Activated CD8-positive, alpha-beta memory T cell treated with anti-CD3 and anti-CD28 coated beads, Interleukin-2, amount 50 U/mL, for 4 hours (primary cell): ENCODE results near the gene TMEM184B.

Source experiments
- DNase-seq: peaks from one replicate; pipeline ENCODE4 v3.0.0-alpha.2; 2020

The TMEM184B gene

DNA sequence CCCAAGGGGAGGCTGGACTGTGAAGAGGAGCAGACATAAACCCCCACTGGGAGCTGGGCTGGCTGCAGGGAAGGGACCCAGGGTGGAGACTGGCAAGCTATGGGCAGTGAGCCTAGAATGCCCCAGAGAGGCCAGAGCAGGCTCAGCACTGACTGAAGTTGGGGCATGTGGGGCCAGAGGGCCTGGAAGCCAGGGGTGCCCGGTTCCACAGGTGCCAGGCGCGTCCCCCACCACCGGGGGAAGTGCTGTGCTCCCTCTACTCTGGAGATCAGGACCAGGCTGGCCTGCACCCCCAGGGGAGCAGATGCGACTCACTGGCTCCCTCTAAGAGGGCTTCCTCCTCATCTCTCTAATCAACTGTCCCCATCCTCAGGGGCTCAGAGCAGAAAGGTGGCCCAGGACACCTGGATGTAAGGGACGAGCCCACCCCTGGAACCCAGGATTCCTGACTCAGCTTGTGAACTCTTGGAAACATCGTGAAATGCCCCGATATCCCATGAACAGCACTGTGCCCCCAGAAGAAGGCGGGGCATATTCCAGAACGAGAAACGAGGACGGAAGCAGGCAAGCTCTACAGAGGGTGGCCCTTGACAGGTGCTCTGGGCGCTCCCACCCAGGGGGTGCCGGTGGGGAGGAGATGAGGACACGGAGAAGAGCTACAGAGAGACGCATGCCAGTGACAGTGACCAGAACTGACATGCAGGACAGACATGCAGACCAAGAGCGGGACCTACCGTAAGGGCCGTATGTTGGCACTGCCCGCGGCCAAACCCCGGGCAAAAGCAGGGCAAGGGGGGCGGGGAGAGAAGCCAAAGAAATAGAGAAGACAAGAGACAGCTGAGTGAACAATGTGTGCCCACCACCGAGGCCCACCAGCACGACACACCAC is 50.7 kb downstream of the TMEM184B start:
- DNase-seq, result no peak

DNA sequence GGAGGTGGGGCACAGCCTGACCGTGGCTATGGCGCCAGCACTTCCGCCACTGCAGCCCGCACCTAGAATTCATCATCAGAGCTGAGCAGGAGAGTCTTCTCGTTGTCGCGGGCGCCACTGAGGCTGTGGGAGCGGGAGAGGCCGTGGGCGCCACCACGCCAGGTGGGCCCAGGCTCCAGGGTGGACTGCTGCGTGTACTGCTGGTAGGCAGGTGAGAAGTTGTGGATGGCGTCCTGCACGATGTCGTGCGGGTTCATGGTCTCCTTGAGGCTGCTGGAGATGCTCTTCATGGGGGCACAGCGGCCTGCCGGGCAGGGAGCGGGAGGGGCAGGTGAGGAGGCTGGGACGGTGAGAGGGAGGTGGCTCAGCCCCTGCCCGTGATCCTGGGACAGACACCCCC is 51.4 kb downstream of the TMEM184B start:
- DNase-seq, result no peak

DNA sequence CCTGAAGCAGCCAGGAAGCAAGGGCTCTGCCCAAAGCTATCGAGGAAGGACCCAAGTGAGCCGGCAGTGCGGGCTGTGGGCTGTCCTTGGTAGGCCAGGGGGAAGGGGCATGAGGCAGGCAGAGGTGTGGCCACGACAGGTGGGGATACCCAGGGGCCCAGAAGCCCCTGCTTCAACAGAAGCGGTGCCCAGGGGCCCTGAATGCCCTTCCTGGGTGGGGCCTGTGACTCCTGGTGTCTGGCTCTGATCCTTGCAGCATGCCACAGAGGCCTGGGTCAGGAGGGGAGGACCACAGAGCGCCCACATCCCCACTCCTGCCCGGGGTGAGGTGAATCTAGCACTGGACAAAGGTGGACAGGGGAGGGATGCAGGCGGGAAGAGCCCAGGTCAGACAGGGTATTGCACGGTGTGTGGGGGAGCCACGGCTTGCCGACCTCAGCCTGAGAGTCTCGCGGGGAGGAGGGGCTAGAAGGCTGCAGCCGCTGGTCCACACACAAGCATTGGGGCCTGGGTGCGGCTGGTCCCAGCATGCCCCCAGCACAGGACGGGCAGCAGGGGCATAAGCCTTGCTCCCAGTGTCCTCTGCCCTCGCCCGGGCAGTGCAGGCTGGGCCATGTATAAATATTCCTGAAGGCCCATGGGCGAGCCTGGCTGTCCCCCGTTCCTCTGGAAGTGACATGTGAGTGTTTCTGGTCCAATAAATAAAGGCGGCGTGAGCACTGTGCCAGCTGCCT is 52.0 kb downstream of the TMEM184B start:
- no peak for DNase-seq

DNA sequence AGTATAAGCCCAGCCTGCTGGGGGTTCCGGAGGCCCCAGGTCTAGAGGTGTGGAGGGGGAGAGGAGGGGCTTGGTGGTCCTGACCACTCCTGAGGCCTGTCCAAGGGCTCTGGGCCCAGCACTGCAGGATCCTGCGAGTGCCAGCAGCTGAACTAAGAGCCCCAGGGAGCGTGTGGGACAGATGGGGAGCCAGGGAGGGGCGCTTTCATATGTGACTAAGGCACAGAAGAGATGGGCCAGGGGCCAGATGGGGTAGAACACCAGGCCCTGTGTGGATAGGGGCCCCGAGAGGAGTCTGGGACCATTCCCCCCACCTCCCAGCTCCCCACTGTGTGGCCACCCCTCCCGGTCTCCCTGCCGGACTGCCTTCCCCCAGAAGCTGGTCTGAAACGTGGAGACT is 52.6 kb downstream of the TMEM184B start:
- no peak for DNase-seq

DNA sequence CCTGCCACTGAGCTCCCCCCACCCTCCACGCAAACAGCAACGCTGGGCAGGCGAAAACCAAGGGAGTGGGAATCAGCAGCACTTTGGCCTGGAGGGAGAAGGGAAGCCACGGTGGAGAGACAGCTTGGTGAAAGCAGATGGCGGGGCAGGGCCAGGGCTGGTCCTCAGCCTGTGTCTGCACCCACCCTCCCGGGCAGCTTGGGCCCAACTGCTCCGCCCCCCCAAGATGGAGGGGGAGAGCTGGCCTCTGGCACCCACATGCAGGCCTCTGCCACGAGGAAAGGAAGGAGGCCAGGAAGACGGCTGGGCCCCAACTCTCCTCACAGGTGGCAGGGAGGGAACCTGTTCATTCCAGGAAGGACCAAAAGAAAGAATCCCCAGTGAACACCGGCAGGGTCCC is 53.2 kb downstream of the TMEM184B start:
- no peak for DNase-seq

DNA sequence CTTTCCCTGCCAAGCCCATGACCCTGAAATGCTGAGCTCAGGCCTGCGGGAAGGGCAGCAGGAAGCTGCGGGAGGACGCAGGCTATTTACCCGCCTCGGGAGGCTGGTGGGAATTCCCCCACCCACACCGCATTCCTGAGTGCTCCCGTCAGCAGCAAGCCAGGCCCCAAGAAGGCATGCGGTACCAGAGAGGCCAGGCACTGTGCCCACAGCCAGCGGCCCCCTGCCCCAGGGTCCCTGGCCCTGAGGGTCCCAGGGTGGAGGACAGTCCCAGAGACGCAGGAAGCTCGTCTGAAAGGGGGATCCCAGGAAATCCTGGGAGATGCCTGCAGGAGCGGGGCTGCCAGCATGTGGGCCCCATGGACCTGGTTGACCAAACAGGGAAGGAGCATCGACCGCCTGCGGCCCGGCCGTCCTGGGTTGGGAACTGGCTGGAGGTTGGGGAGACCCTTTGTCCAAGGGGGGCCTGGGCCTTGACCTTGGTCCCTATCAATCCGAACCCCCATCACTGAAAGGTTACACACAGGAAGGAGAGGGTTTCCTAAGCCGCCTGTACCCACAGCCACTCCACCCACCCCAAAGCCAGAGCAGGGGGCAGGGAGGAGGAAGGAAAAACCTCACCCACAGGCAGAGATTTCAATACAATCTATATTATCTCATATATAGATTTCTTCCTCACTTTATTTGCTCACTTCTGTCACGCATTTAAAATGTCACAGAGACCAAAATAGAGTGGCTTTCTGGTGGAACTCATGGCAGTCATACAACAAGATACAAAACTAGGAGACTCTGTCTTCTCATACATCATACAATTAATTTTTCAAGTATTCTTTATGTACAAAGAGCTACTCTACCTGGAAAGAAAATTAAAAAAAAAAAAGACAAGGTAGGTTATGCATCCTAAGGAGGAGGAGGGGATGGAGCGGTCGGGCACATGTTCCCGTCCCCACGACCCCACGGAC is 53.9 kb downstream of the TMEM184B start:
- DNase-seq, result peak; percentile 34

DNA sequence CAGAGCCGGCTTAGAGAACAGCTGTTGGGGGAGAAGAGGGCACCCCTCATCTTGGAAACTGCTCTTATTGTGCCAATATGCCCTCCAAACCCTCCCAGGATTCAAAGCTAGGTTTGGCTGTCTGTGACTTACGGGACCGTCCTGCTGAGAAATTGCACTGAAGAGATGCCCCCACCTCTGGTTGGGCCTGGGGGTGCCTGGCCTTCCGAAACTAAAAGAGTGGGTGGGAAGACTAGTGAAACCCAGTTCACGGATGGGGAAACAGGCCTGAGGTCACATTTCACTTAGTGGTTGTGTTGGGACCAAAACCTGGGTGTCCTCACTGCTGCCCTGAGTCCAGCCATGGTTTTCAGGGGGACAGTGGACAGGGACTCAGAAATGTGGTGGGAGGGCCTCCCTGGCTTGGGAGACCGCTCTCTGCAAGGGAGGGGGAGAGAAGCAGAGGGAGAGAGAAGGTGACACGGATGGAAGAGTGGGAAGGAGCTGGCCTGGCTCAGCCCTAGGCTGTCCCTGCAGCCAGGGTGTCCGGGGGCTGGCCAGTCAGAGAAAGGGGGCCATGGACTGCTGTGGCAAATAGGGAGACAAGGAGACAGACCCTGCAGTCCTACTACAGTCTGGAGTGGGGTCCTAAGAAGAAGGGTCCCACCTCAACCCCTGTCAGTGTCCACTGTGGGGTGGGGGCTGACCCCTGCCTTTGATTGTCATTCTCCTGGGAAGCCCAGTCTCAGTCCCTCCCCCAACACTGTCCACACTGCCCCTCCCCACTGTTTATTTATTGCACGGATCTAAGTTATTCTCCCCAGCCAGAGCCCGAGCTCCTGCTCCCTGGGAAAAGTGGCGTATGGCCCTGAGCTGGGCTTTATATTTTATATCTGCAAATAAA is 57.4 kb downstream of the TMEM184B start:
- DNase-seq, result no peak

DNA sequence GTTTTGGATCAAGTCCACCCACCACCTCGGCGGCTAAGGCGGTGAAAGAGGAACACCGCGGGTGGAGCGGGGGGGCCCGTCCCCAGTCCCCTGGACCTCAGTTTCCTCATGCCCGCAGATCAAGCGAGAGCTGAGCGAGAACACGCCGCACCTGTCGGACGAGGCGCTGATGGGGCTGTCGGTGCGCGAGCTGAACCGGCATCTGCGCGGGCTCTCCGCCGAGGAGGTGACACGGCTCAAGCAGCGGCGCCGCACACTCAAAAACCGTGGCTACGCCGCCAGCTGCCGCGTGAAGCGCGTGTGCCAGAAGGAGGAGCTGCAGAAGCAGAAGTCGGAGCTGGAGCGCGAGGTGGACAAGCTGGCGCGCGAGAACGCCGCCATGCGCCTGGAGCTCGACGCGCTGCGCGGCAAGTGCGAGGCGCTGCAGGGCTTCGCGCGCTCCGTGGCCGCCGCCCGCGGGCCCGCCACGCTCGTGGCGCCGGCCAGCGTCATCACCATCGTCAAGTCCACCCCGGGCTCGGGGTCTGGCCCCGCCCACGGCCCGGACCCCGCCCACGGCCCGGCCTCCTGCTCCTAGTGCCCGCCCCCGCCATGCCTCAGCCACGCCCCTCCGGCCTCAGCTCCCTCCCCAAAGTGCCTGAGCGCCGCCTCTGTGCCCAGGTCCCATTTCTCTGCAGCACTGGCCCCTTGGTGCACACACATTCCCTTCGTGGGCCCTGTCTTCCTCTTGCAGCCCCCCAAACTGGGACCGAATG is 58.3 kb downstream of the TMEM184B start:
- DNase-seq, result peak; percentile 70

DNA sequence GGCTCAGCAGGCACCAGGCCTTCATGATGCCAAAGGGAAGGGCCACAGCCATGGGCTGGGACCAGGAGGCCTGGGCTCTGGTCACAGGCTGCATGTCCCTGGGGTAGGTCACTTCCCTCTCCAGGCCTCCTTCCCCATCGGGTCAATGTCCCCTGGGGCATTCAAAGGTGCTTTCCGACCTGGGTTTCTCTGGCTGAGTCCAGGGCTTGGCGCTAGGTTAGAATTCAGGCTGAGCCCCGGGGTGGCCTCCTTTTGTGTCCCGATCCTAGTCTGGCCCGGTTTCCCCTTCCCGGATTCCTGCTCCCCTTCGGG is 58.9 kb downstream of the TMEM184B start:
- no peak for DNase-seq

DNA sequence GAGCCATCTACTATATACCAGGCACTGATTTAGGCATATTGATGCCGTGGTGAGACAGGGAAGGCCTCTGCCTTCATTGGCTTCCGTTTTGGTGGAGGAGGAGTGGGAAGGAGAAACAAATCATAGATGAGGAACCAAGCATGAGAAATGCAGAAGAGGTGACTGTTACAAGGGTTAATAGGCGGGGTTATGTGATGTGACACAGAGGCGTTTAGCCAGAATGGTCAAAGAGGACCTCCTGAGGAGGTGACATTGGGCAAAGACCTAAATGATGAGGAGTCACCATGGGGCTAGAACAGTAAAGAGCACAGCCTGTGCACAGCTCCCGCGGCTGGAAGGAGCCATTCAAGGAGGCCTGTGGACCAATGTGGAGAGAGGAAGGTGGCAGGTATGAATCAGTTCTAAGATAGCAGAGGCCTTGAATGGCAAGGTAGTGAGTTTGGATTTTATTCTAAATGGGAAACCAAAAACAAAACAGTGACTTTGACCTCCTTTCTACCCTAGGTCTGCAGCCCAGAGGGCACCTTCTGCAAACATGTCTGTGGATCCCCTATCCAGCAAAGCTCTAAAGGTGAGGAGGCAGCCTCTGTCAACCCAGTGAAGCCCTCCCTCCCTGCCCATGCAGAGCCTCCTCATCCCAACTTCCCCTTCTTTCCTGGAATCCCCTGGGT is 59.4 kb downstream of the TMEM184B start:
- no peak for DNase-seq

DNA sequence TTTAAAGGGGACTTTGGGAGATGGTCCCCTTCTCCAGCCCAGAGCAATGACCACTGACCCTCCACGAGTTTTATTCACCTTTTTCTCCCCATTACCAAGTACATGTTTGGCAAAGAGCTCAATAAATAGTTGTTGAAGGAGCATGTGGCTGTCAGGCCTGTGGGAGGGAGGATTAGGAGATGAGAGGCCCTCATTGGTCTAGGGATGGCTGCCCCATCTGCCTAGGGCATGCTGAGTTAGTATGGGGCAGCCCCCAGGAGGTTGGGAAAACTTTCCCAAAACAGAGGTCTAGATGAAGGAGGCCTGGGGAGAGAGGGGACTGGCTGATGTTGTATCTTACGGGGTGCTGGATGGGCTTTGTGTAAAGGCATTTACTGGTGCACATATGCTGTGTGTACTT is 60.4 kb downstream of the TMEM184B start:
- no peak for DNase-seq

DNA sequence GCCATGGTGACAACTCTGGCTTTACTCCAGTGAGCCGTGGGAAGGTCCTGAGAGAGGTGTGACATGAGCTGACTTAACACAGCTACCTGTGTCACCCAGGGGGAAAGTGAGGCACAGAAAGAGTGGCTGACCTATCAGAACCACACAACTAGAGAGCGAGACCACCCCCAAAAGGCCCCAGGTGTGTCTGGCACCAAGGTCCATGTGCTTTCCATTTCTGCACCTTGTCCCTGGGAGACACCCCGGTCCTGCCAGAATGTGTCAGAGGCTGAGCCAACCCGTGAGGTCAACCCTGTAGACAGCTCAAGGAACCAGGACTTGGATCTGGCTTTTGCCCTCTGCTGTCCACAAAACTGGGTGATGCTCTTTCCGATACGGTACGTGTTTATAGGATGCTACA is 61.3 kb downstream of the TMEM184B start:
- no peak for DNase-seq

DNA sequence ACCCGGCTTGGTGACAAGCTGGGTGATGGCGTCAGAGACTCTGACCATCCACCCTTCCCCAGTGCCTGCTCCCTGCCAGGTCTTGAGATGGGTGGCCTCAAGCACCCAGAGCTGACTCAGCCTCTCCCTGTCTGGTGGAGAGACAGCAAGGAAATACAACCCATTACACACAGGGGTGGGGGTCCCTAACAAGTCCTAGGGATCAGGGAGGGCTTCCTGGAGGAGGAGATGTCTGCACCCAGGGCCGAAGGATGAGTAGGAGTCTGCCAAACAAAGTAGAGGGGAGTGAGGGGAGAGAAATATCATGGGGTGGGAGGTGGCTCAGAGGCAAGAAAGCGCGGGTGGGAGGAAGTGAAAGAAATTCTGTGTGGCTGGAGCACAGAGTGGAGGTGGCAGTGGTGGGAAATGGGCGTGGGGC is 64.2 kb downstream of the TMEM184B start:
- no peak for DNase-seq

DNA sequence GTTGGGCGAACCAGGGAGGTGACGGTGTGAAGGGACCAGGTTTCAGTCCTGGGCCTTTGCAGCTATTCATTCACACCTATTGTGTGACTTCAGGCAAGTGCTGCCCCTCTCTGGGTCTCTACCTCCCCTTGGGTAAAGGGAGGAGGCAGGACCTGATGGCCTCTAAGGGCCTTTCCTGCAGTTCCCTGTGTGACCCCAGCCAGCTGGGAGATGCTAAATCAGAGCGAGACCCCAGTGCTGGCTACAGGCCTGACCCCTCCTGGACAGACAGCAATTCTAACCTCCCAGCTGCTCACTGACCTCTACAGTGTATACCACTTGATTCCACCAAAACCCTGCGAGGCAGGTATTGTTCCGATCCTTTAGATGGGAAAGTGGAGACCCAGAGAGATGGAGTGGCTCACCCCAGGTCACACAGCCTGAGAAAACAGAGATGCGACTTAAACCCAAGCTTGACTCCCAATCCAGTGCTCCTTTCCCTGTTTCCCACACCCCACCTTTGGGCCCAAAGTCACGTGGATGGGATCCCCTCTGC is 64.8 kb downstream of the TMEM184B start:
- no peak for DNase-seq

DNA sequence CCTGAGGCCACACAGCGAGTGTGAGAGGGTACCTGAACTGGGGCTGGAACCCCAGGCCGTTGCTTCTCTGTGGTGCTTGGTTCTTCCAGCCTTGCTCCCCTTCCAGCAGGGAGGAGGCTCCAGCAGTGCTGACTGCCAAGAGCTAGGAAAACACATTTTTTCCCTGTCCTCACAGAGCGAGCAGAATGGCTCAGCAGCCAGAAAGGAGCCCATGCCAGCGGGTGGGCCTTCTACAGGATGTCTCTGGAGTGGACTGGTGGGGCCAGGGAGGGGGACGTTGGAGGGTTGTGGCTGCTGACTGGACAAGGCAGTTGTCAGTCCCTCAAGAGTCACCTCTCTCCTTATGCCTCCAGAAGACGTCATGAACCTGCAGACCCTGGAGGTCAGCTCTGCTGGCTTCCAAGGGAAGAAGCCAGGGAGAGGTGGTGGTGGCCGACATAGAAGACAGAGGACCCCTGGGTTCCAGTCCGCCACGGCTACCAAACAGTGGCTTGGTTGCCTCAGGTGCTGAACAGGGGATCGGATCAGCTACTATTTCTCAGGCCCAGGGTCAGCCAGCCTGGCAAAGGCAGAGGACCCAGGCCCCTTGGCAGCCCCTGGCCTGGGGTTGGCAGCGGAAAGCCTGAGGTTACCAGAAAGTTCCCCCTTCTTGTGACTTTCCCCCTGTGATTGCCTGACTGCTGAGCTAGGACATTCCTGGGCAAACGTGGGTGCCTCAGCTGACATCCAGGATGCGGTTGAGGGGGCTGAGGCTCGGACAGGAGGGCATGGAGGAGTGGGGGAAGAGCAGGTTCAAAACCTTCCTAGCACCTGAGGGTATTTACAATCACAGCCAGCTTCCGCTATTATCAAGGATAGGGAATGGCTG is 67.3 kb downstream of the TMEM184B start:
- no peak for DNase-seq

DNA sequence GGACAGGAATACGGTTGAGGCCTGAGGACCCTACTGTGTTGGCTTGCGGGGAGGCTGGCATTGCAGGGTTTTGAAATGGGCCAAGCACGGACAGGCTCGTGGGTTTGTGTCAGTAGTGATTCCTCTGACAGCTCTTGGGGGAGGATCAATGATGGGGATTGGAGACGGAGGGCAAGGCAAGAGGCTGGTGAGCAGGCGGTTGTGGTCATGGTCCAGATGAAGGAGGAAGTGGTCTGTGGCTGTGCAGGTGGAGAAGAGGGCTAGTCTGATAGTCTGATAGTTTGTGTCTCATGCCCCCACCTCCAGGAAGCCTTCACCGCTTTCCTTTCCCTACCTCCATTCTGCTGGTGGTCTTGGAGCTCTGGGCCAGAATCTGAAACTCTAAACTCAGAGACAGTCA is 68.0 kb downstream of the TMEM184B start:
- DNase-seq, result no peak

DNA sequence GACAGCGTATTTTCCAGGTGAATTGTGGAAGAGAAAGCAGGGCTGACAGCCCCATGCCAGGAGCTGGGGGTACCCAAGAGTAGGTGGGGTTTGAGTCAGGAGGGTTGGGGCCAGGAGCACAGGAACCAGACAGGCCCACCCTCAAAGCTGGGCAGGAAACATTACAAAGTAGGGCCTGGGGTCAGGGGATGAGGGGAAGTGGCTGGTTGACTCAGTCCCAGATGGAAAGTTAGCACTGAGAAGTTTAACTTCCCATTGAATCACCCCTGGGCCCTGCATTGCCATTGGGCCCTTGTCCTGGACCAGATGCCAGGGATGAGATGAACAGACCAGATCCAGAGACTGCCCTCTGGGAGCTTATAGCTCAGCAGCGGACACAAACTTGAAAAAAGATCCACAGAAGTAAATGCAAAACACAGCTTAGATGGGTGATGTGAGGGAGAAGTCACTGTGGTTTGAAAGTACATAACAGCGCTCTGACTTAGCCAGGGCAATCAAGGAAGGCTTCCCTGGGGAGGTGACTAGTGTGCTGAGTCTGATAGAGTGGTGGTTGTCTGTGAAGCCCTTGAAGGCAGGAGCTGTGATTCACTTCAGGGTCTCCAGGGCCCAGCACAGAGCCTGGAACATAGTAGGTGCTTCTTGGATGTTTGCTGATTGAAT is 68.8 kb downstream of the TMEM184B start:
- no peak for DNase-seq

DNA sequence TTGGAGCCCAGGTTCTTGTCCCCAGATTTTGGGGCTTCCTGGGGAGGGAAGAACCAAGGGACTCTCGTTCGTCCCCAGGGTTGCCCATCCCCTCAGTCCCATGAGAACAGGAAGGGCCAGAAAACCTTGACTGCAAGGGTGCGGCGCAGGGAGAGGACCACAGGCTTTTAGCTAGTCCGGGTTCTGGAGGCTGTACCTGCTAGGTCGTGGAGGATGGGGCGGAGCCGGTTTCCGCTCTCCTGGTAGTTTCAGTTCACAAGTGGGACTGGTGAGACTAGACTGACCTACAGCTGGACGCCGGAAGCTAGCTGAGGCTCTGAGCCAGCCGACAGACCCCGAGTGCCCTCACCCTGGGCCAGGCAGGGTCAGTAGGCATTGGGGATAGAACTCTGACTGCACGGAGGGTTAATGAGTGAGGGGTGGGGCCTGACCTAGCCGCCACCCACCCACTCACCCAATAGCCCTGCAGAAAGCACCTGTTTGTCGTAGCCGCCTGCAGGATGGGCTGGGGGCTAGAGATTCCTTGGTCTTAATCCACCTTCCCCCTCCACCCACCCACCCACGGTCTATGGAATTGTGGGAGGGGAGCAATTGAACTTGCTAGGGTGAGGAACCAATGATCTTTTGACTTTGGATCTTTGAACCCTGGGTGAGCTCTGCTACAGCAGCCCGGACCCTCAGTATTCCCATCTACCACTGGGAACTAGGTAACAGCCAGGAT is 69.6 kb downstream of the TMEM184B start:
- peak; percentile 36 for DNase-seq
